HepG2 (cell line): ENCODE results near the gene ZFP64. TPM values are rescaled to one million over a fixed set of nuclear protein-coding genes. Genes with fewer than 3 reads are reported as not detected.
A peak's percentile ranks its signal among the peaks of the same experiment; 100 is the strongest.
"Not testable (repeated sequence)": the region's sequence is repeated elsewhere in the genome, so short reads cannot be mapped to it uniquely, and the experiment has no call there.

ENCODE experiments used
- ATAC-seq: fragments of 200-7000 bp; cut with Tn5 transposase; 3 replicates; pipeline ENCODE4 v1.9.1; 2020; ENCODE audit warnings: mild to moderate bottlenecking, moderate library complexity
- BruUV-seq: library from RNA; stranded (reverse); fragments of 400-500 nt; replicated peaks from 2 replicates; lab custom pipeline; 2021; lab: Mats Ljungman, UMichigan
- CTCF ChIA-PET: fragments of 300-600 bp; formaldehyde crosslinking; extraction: SDS; loops from one replicate; lab custom pipeline; 2021; ENCODE audit warnings: low total read pairs, inconsistent platforms, low intra/inter-chr PET ratio; lab: Yijun Ruan, JAX
- POLR2A ChIA-PET: fragments of 350-600 bp; sonication (Branson Sonifier 250); formaldehyde crosslinking; loops from one replicate; lab custom pipeline; 2020; ENCODE audit warnings: antibody characterized with exemption, inconsistent platforms; lab: Yijun Ruan, JAX
- DNase-seq: peaks from one replicate; pipeline ENCODE4 v3.0.0-alpha.2; 2015; ENCODE audit warnings: low spot score
- FAIRE-seq: peaks from 3 replicates; lab custom pipeline; 2011; peaks lifted over from hg19 to GRCh38; lab: Jason Lieb, UNC
- H2AFZ ChIP-seq: one replicate; pipeline ENCODE4 v1.6.1; 2011; ENCODE audit warnings: low read length, inconsistent platforms
- H3K27ac ChIP-seq: fragments of 300-600 bp; 3 replicates; pipeline ENCODE4 v1.8.0; 2011; ENCODE audit warnings: mixed run types, mild to moderate bottlenecking, mixed read lengths, low read length, inconsistent platforms; ENCODE audit not compliant: insufficient read depth; ENCODE audit errors: extremely low read length
- H3K27me3 ChIP-seq, 2 experiments: fragments of 200-600 bp in 1 of 2; 2 replicates in 1 of 2; 3 replicates in 1 of 2; pipeline versions ENCODE4 v1.6.0 to v1.8.0; 2011; ENCODE audit warnings: low read length in 2 of 2, mild to moderate bottlenecking in 2 of 2, moderate library complexity in 2 of 2, inconsistent platforms in 1 of 2; ENCODE audit not compliant: insufficient read depth in 2 of 2, control insufficient read depth in 1 of 2
- H3K36me3 ChIP-seq, 2 experiments: fragments of 200-600 bp in 1 of 2; replicated peaks in 1 of 2; 2 replicates in 1 of 2; 3 replicates in 1 of 2; pipeline versions ENCODE4 v1.5.1 to v1.8.0; 2011; ENCODE audit warnings: low read length in 2 of 2, inconsistent platforms in 1 of 2; ENCODE audit not compliant: insufficient read depth in 2 of 2, control insufficient read depth in 1 of 2
- H3K4me1 ChIP-seq: 2 replicates; pipeline ENCODE4 v1.5.1; 2012; ENCODE audit warnings: low read length, inconsistent platforms; ENCODE audit not compliant: insufficient read depth
- H3K4me2 ChIP-seq: 2 replicates; pipeline ENCODE4 v1.6.0; 2011; ENCODE audit warnings: low read depth, low read length, inconsistent platforms
- H3K4me3 ChIP-seq, 3 experiments: fragments of 200-600 bp in 1 of 3; sonication (generic), shearing (Covaris generic) in 1 of 3; replicated peaks in 1 of 3; 2 replicates each; pipeline ENCODE4 v1.5.1; 2011 to 2016; ENCODE audit warnings: low read length in 3 of 3, inconsistent platforms in 2 of 3, low read depth in 2 of 3, mild to moderate bottlenecking in 2 of 3, control low read depth in 1 of 3, mixed read lengths in 1 of 3; ENCODE audit not compliant: insufficient read depth in 1 of 3
- H3K79me2 ChIP-seq: one replicate; pipeline ENCODE4 v1.6.1; 2011; ENCODE audit warnings: low read length, inconsistent platforms; ENCODE audit not compliant: insufficient read depth
- H3K9ac ChIP-seq: 2 replicates; pipeline ENCODE4 v1.6.0; 2011; ENCODE audit warnings: mild to moderate bottlenecking, low read depth, low read length, inconsistent platforms; ENCODE audit not compliant: insufficient read depth
- H3K9me3 ChIP-seq: 2 replicates; pipeline ENCODE4 v1.5.1; 2012; ENCODE audit warnings: mild to moderate bottlenecking, low read length
- H4K20me1 ChIP-seq: 2 replicates; pipeline ENCODE4 v1.6.0; 2011; ENCODE audit warnings: inconsistent platforms, mild to moderate bottlenecking, low read length, moderate library complexity; ENCODE audit not compliant: insufficient read depth
- PITX1 ChIP-seq: sonication (generic); formaldehyde crosslinking; IDR thresholded peaks from 2 replicates; pipeline ENCODE4 v1.5.1; 2020; ENCODE audit warnings: mild to moderate bottlenecking, missing genetic modification reagents
- TEAD3 ChIP-seq: optimal IDR thresholded peaks from 2 replicates; pipeline ENCODE3; 2016; ENCODE audit warnings: borderline replicate concordance
- ZMYM2 ChIP-seq: sonication (generic); formaldehyde crosslinking; IDR thresholded peaks from 2 replicates; pipeline ENCODE4 v1.8.0; 2022; ENCODE audit warnings: mild to moderate bottlenecking, missing genetic modification reagents
- ZMYM4 ChIP-seq: sonication (generic); formaldehyde crosslinking; IDR thresholded peaks from 2 replicates; pipeline ENCODE4 v1.8.1; 2023; ENCODE audit warnings: mild to moderate bottlenecking, missing genetic modification reagents
- ZNF121 ChIP-seq: sonication (generic); formaldehyde crosslinking; IDR thresholded peaks from 2 replicates; pipeline ENCODE4 v1.5.0; 2020; ENCODE audit warnings: mild to moderate bottlenecking, missing genetic modification reagents
- WGBS: methylation state at CpG from one replicate; pipeline ENCODE4 v1.1.6; 2017; ENCODE audit warnings: low lambda C conversion rate; 5-methylcytosine and 5-hydroxymethylcytosine counted together
- in situ Hi-C: cut with HindIII; loops from 2 replicates; pipeline ENCODE4 v1.10.0; 2017; ENCODE audit warnings: low pct_unique_long_range_greater_than_20kb; ENCODE audit not compliant: extremely low pct_ligation_motif_present
- intact Hi-C: fragments of 100-400 bp; cut with micrococcal nuclease; formaldehyde crosslinking; loops from one replicate; pipeline ENCODE4 v1.10.0; 2022; ENCODE audit not compliant: unreplicated experiment
- polyA plus RNA-seq, 8 experiments: library from polyadenylated mRNA; depleted of rRNA in 3 of 8; stranded (reverse) in 7 of 8; unstranded in 1 of 8; fragments of >200 nt; fragmentation: Illumina TruSeq in 4 of 8; extraction: Trizol in 4 of 8; gene quantifications; 2 replicates each; pipeline versions ENCODE4 v1.2.1 to v1.2.3, GENCODE V29; 2011 to 2016; ENCODE audit warnings: low read depth in 4 of 8, missing spikeins in 1 of 8, mixed read lengths in 1 of 8; ENCODE audit not compliant: insufficient read depth in 1 of 8
- total RNA-seq, 5 experiments: library from RNA; depleted of rRNA; stranded (reverse); fragments of >200 nt; fragmentation: Illumina TruSeq; extraction: Trizol; gene quantifications; 2 replicates each; pipeline ENCODE4 v1.2.3, GENCODE V29; 2016; ENCODE audit warnings: low read depth in 1 of 5
- TF ChIP-seq, protein P1 (sequence below): sonication (generic); formaldehyde crosslinking; IDR thresholded peaks from 2 replicates; pipeline ENCODE4 v1.5.0; 2020; ENCODE audit warnings: missing genetic modification reagents
- TF ChIP-seq, protein P2 (sequence below): sonication (generic); formaldehyde crosslinking; IDR thresholded peaks from 2 replicates; pipeline ENCODE4 v1.4.0; 2020; ENCODE audit warnings: missing genetic modification reagents

ZFP64 gene
- total and polyA plus RNA-seq, 2 of the 13 experiments (the other 11 are each of a cell fraction or from before 2014, with no cell fraction given): 12.0 to 24.3 TPM

GRCh38 chr20:52229346-52229745, 37.8 kb upstream of the ZFP64 start:
- H3K4me3 ChIP-seq, H3K79me2 ChIP-seq, H4K20me1 ChIP-seq, H3K9ac ChIP-seq, ATAC-seq, FAIRE-seq, in situ Hi-C loops, H3K36me3 ChIP-seq, H2AFZ ChIP-seq, H3K9me3 ChIP-seq, POLR2A ChIA-PET, DNase-seq, H3K4me2 ChIP-seq, intact Hi-C loops, H3K27me3 ChIP-seq, H3K27ac ChIP-seq, BruUV-seq, CTCF ChIA-PET: not testable (repeated sequence)
- peaks cover 44% of the 10 kb centered on the region for H3K4me1 ChIP-seq
- peak; percentile 50; the same call in 1 of the 2 replicates for TF ChIP-seq ZNF121
- TF ChIP-seq, protein P1, sequence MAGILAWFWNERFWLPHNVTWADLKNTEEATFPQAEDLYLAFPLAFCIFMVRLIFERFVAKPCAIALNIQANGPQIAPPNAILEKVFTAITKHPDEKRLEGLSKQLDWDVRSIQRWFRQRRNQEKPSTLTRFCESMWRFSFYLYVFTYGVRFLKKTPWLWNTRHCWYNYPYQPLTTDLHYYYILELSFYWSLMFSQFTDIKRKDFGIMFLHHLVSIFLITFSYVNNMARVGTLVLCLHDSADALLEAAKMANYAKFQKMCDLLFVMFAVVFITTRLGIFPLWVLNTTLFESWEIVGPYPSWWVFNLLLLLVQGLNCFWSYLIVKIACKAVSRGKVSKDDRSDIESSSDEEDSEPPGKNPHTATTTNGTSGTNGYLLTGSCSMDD (CRISPR knock-in tag): 0 out of 2 replicates have a peak, but pooled peaks have one; percentile 21
- 83% methylated on average over 1 of the region's 1 CpG for WGBS

DNA sequence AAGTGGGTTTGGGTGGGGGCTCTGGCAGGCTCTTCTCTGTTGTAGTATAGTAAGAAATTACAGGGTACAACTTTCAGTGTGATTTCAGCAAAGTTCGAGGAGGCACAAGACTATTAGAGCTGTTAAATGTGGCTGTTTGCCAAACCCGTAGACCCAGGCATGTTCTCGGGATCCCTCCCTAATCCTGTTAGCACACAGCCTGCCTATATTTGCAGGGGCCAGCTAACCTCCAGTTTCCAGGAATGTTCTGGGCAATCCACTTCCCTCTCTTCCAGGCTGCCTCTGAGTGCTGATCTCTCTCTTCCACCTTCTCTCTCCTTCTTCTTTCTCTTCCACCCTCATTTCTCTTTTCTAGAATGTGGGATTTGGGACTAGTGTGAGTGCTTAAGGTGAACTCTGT, 34.8 kb upstream of the ZFP64 start:
- BruUV-seq: no TSS peak
- ChIA-PET POLR2A (interaction anchor here (1.2 kb wide), 1 partner anchor 14 kb away, joined by 3 read pairs; no protein-coding TSS in a partner anchor), CTCF (no interaction called here)
- Histone ChIP-seq H3K4me2 (peak overlapping the region; percentile 18; the same call in 1 of the 2 replicates), H3K27me3 (no peaks in the 10 kb centered on the region), H3K27ac (no peak overlapping the region), H3K4me1 (peaks cover 23% of the 10 kb centered on the region), H4K20me1 (no peaks in the 10 kb centered on the region), H3K36me3 (no peaks in the 10 kb centered on the region), H2AFZ (peak overlapping the region; percentile 72), H3K79me2 (no peaks in the 10 kb centered on the region), H3K9me3 (peaks cover 5% of the 10 kb centered on the region), H3K4me3 (no peak overlapping the region), H3K9ac (no peak overlapping the region)
- in situ Hi-C loops: no loop called here
- WGBS: 0% methylated on average over 3 of the region's 3 CpGs
- ATAC-seq (peak; percentile 55), DNase-seq (peak; percentile 28), FAIRE-seq (no peak)
- TF ChIP-seq, protein P2, sequence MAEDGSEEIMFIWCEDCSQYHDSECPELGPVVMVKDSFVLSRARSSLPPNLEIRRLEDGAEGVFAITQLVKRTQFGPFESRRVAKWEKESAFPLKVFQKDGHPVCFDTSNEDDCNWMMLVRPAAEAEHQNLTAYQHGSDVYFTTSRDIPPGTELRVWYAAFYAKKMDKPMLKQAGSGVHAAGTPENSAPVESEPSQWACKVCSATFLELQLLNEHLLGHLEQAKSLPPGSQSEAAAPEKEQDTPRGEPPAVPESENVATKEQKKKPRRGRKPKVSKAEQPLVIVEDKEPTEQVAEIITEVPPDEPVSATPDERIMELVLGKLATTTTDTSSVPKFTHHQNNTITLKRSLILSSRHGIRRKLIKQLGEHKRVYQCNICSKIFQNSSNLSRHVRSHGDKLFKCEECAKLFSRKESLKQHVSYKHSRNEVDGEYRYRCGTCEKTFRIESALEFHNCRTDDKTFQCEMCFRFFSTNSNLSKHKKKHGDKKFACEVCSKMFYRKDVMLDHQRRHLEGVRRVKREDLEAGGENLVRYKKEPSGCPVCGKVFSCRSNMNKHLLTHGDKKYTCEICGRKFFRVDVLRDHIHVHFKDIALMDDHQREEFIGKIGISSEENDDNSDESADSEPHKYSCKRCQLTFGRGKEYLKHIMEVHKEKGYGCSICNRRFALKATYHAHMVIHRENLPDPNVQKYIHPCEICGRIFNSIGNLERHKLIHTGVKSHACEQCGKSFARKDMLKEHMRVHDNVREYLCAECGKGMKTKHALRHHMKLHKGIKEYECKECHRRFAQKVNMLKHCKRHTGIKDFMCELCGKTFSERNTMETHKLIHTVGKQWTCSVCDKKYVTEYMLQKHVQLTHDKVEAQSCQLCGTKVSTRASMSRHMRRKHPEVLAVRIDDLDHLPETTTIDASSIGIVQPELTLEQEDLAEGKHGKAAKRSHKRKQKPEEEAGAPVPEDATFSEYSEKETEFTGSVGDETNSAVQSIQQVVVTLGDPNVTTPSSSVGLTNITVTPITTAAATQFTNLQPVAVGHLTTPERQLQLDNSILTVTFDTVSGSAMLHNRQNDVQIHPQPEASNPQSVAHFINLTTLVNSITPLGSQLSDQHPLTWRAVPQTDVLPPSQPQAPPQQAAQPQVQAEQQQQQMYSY (CRISPR knock-in tag): peak; percentile 85
- TF ChIP-seq TEAD3 (CRISPR knock-in tag) (peak; percentile 41), ZMYM2 (CRISPR knock-in tag) (0 out of 2 replicates have a peak, but pooled peaks have one; percentile 12), ZMYM4 (no peak), PITX1 (CRISPR knock-in tag) (0 out of 2 replicates have a peak, but pooled peaks have one; percentile 41)
- intact Hi-C loops: no loop called here
